ENCODE results near the gene SRRM4. TPM values are rescaled to one million over a fixed set of nuclear protein-coding genes. Genes with fewer than 3 reads are reported as not detected.

SRRM4 gene
- total and polyA plus RNA-seq, 12 donors: 0.11 to 4.3 (median 0.67) TPM; not detected in 3

DNA sequence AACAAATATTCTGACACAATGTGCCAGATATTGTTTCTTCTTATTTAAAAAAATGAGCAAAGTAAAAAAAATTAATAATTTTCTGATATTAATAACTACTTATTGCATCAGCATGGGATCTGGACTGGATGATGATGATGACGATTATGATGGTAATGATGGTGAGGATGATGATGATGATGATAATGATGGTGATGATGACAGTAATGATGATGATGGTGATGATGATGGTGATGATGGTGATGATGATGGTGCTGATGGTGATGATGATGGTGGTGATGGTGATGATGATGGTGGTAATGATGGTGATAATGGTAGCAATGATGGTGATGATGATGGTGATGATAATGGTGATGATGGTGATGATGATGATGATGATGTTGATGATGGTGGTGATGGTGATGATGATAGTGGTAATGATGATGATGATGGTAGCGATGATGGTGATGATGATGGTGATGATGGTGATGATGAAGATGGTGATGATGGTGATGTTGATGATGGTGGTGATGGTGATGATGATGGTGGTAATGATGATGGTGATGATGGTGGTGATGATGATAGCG, 94.0 kb downstream of the SRRM4 start:
- Histone ChIP-seq H3K27me3 (no peaks in the 10 kb centered on the region), H3K27ac (no peak overlapping the region), H3K9me3 (replicated peaks in 1 of 3) (no peaks in the 10 kb centered on the region), H3K36me3 (replicated peaks in 1 of 2) (no peaks in the 10 kb centered on the region), H3K4me1 (replicated peaks in 1 of 2) (no peaks in the 10 kb centered on the region), H3K4me3 (no peak overlapping the region)
- intact Hi-C loops (cut with DNase I): no loop called here
- no peak for DNase-seq
- no peak for TF ChIP-seq CTCF (IDR thresholded peaks at IDR 0.05)
- TF ChIP-seq POLR2A (IDR thresholded peaks at IDR 0.05): no peak
- 44 to 81% (median 64%) methylated on average over 3 of the region's 3 CpGs for WGBS, 4 donors

GRCh38 chr12:119075918-119076317, 94.6 kb downstream of the SRRM4 start:
- Histone ChIP-seq H3K27ac (no peak overlapping the region), H3K4me1 (replicated peaks in 1 of 2) (no peaks in the 10 kb centered on the region), H3K4me3 (no peak overlapping the region), H3K27me3 (no peaks in the 10 kb centered on the region), H3K9me3 (replicated peaks in 1 of 3) (no peaks in the 10 kb centered on the region), H3K36me3 (replicated peaks in 1 of 2) (no peaks in the 10 kb centered on the region)
- intact Hi-C loops (cut with DNase I): no loop called here
- TF ChIP-seq POLR2A (IDR thresholded peaks at IDR 0.05): no peak
- TF ChIP-seq CTCF (IDR thresholded peaks at IDR 0.05): no peak
- 91 to 93% (median 92%) methylated on average over 2 of the region's 2 CpGs for WGBS, 4 donors
- no peak for DNase-seq

GRCh38 chr12:119079530-119079929, 98.2 kb downstream of the SRRM4 start:
- no peak for TF ChIP-seq POLR2A (IDR thresholded peaks at IDR 0.05)
- no peak for TF ChIP-seq CTCF (IDR thresholded peaks at IDR 0.05)
- DNase-seq: peak in 1 of 7 donors; percentile 28
- Histone ChIP-seq H3K27me3 (no peaks in the 10 kb centered on the region), H3K36me3 (replicated peaks in 1 of 2) (no peaks in the 10 kb centered on the region), H3K27ac (no peak overlapping the region), H3K4me3 (no peak overlapping the region), H3K4me1 (replicated peaks in 1 of 2) (no peaks in the 10 kb centered on the region), H3K9me3 (replicated peaks in 1 of 3) (no peaks in the 10 kb centered on the region)
- WGBS, 4 donors: 67 to 76% (median 72%) methylated on average over 8 of the region's 8 CpGs
- intact Hi-C loops (cut with DNase I): no loop called here

DNA sequence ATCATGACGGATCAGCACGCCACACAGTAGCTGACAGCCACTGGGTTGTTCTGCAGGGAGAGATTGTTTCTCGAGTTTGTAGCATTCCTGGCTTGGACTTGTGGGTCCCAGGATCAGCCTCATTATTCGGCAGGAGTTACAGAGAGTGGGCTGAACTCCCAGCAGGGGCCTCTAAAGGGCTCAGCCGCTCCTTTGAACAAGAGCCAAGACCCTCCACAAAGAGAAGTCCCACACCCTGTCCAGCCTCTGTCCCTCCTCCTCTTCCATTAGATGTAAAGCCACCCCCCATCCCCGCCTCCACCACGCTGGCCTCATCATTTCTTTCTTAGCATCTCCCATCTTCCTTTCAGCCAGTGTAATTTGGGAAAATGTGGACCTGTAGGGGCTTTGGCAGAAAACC, 100.7 kb downstream of the SRRM4 start:
- H3K27me3 ChIP-seq: peaks cover 4% of the 10 kb centered on the region
- DNase-seq: no peak
- no peaks in the 10 kb centered on the region for H3K9me3 ChIP-seq (replicated peaks in 1 of 3)
- no peak overlapping the region for H3K4me3 ChIP-seq
- H3K27ac ChIP-seq: no peak overlapping the region
- H3K4me1 ChIP-seq (replicated peaks in 1 of 2): no peaks in the 10 kb centered on the region
- H3K36me3 ChIP-seq (replicated peaks in 1 of 2): no peaks in the 10 kb centered on the region
- intact Hi-C loops (cut with DNase I): no loop called here
- WGBS, 4 donors: 53 to 65% (median 57%) methylated on average over 6 to 7 of the region's 7 CpGs
- TF ChIP-seq CTCF (IDR thresholded peaks at IDR 0.05) (no peak), POLR2A (IDR thresholded peaks at IDR 0.05) (no peak)
